Bronchial epithelial cell (primary cell): Measurements from ENCODE around the gene CA5A. TPM values are rescaled to one million over a fixed set of nuclear protein-coding genes. Genes with fewer than 3 reads are reported as not detected.

Source experiments
- DNase-seq: peaks from one replicate; pipeline ENCODE4 v3.0.0-alpha.2; 2010; ENCODE audit warnings: low read depth
- FAIRE-seq: peaks from 2 replicates; lab custom pipeline; 2011; peaks lifted over from hg19 to GRCh38; lab: Jason Lieb, UNC
- H3K27me3 ChIP-seq: 2 replicates; pipeline ENCODE4 v1.5.1; 2011; ENCODE audit warnings: low read length; ENCODE audit not compliant: control insufficient read depth, insufficient read depth
- H3K36me3 ChIP-seq: 2 replicates; pipeline ENCODE4 v1.5.1; 2011; ENCODE audit warnings: low read length; ENCODE audit not compliant: control insufficient read depth, insufficient read depth
- H3K4me3 ChIP-seq: 2 replicates; pipeline ENCODE4 v1.5.1; 2011; ENCODE audit warnings: mild to moderate bottlenecking, low read depth, low read length, control low read depth
- CTCF ChIP-seq: IDR thresholded peaks from 2 replicates; pipeline ENCODE4 v1.5.1; 2011; ENCODE audit warnings: mild to moderate bottlenecking, moderate library complexity, low read length, control low read depth, inconsistent platforms; ENCODE audit not compliant: insufficient read depth, severe bottlenecking
- total RNA-seq: library from RNA; depleted of rRNA; stranded (reverse); fragments of >200 nt; gene quantifications from 2 replicates; pipeline ENCODE4 v1.2.1, GENCODE V29; 2014

The CA5A gene
- total RNA-seq, 1 donor from 2014 or later: not detected

GRCh38 chr16:87970186-87970585, 33.9 kb upstream of the CA5A start:
- FAIRE-seq (no peak), DNase-seq (no peak)
- TF ChIP-seq CTCF: no peak
- Histone ChIP-seq H3K36me3 (no peaks in the 10 kb centered on the region), H3K27me3 (no peaks in the 10 kb centered on the region), H3K4me3 (no peak overlapping the region)

- DNase-seq (no peak), FAIRE-seq (no peak)
- no peaks in the 10 kb centered on the region for H3K27me3 ChIP-seq
- no peak overlapping the region for H3K4me3 ChIP-seq
- TF ChIP-seq CTCF: no peak
- no peaks in the 10 kb centered on the region for H3K36me3 ChIP-seq
Measured at GRCh38 chr16:87968541-87968940, 32.2 kb upstream of the CA5A start.

GRCh38 chr16:87966685-87967185, 30.4 kb upstream of the CA5A start:
- TF ChIP-seq CTCF: no peak
- FAIRE-seq (no peak), DNase-seq (no peak)
- H3K36me3 ChIP-seq: no peaks in the 10 kb centered on the region
- H3K27me3 ChIP-seq: no peaks in the 10 kb centered on the region
- H3K4me3 ChIP-seq: peak overlapping the region; percentile 5

GRCh38 chr16:87966064-87966645, 29.8 kb upstream of the CA5A start:
- TF ChIP-seq CTCF: no peak
- no peak for DNase-seq
- H3K36me3 ChIP-seq: no peaks in the 10 kb centered on the region

DNA sequence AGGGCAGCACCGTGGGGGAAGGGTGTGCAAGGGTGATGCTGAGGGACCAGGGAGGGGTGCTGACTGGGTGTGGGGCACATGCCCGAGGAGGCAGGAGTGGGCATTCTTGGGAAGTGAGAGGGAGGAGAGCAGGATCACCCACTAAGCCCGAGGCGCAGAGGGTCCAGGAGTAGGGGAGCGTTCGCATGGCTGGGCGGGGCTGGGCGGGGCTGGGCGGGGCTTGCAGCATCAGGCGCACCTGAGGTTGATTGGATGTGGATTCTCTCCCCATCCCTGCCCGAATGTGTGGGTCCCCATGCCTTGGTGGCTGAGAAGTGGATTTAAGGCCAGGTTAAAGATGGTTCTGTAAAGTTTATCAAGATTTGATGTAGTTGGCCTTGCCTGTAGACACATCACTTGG, 29.1 kb upstream of the CA5A start:
- no peak for TF ChIP-seq CTCF
- DNase-seq: no peak
- no peak for FAIRE-seq
- no peak overlapping the region for H3K4me3 ChIP-seq
- H3K36me3 ChIP-seq: peaks cover 1% of the 10 kb centered on the region
- H3K27me3 ChIP-seq: no peaks in the 10 kb centered on the region

More at GRCh38 chr16:87966064-87966645, 29.8 kb upstream of the CA5A start:
- no peaks in the 10 kb centered on the region for H3K27me3 ChIP-seq
- FAIRE-seq: no peak
- no peak overlapping the region for H3K4me3 ChIP-seq

DNA sequence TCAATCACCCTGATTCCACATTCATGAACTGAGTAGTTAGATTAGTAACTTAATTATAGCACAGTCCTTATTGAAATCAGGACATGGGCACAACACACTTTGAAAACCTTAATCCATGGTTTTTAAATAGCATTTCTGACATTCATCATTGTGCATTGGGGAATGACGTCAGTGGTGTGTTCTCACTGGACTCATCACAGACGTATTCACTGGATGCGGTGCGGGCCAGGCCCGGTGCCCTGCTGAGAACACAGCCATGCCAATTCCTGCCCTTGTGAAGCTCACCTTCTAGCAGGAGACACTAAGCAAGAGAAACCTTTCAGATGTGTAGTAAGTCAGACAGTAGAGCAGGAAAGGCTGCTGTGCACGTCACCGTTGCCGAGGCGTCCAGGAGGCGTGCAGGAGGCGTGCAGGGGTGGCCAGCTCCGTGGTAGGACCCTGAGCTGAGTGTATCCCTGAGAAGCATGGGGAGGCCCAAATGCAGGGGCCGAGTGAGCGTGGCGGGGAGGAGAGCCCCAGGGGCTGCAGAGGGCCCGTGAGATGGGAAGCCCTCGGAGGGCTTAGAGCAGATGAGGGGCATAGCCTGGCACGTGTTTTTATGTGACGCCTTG, 27.8 kb upstream of the CA5A start:
- H3K4me3 ChIP-seq: no peak overlapping the region
- peaks cover 1% of the 10 kb centered on the region for H3K36me3 ChIP-seq
- TF ChIP-seq CTCF: no peak
- no peaks in the 10 kb centered on the region for H3K27me3 ChIP-seq
- FAIRE-seq (no peak), DNase-seq (no peak)
